Activated naive CD4-positive, alpha-beta T cell treated with anti-CD3 and anti-CD28 coated beads for 36 hours (primary cell): ENCODE results near the gene DDIAS. TPM values are rescaled to one million over a fixed set of nuclear protein-coding genes. Genes with fewer than 3 reads are reported as not detected.
"Not testable (repeated sequence)": the region's sequence is repeated elsewhere in the genome, so short reads cannot be mapped to it uniquely, and the experiment has no call there.

Experiments
- CTCF ChIA-PET: fragments of 350-600 bp; sonication (Branson Sonifier 250); formaldehyde crosslinking; loops from one replicate; lab custom pipeline; 2021; ENCODE audit warnings: antibody characterized with exemption; lab: Charles Lee
- DNase-seq: peaks from one replicate; pipeline ENCODE4 v3.0.0-alpha.2; 2020
- H3K27ac Mint-ChIP-seq: one replicate; pipeline ENCODE4 v1.8.0; 2021; ENCODE audit warnings: mild to moderate bottlenecking, mixed read lengths
- H3K27me3 Mint-ChIP-seq: one replicate; pipeline ENCODE4 v1.8.0; 2021; ENCODE audit warnings: low read depth, mixed read lengths
- H3K36me3 Mint-ChIP-seq: one replicate; pipeline ENCODE4 v1.8.0; 2021; ENCODE audit warnings: low read depth, mixed read lengths
- H3K4me1 Mint-ChIP-seq: one replicate; pipeline ENCODE4 v1.8.0; 2021; ENCODE audit warnings: low read depth, mixed read lengths
- H3K4me3 Mint-ChIP-seq: one replicate; pipeline ENCODE4 v1.8.0; 2021; ENCODE audit warnings: mild to moderate bottlenecking, moderate library complexity, mixed read lengths
- H3K9me3 Mint-ChIP-seq: one replicate; pipeline ENCODE4 v1.8.0; 2021; ENCODE audit warnings: mixed read lengths
- intact Hi-C: fragments of 100-400 bp; cut with micrococcal nuclease; formaldehyde crosslinking; loops from one replicate; pipeline ENCODE4 v1.15.1; 2023
- total RNA-seq, 2 experiments: library from RNA; stranded (reverse); gene quantifications; one replicate each; pipeline ENCODE4 v1.2.3, GENCODE V29; 2021

DDIAS gene
- total RNA-seq, 2 experiments from 2014 or later, result 15.8 to 18.0 TPM

- H3K9me3 Mint-ChIP-seq, result peaks cover 45% of the 10 kb centered on the region
- peaks cover 54% of the 10 kb centered on the region for H3K4me1 Mint-ChIP-seq
- CTCF ChIA-PET, result interaction anchor here (1.1 to 1.3 kb wide), 3 partner anchors 30 to 294 kb away, joined by 4 to 5 read pairs (median 4); partner anchors contain the start of gene RAB30
- H3K4me3 Mint-ChIP-seq, intact Hi-C loops, H3K27me3 Mint-ChIP-seq: not testable (repeated sequence)
- peak overlapping the region; percentile 59 for H3K27ac Mint-ChIP-seq
- peaks cover 47% of the 10 kb centered on the region for H3K36me3 Mint-ChIP-seq
- DNase-seq, result peak; percentile 71
These were observed 54.4 kb downstream of the DDIAS start for GRCh38 chr11:82955736-82956453.

- peak overlapping the region; percentile 21 for H3K4me3 Mint-ChIP-seq
- no peaks in the 10 kb centered on the region for H3K27me3 Mint-ChIP-seq
- peaks cover 19% of the 10 kb centered on the region for H3K36me3 Mint-ChIP-seq
- H3K4me1 Mint-ChIP-seq, result peaks cover 82% of the 10 kb centered on the region
- intact Hi-C loops, result loop anchor here (1.0 kb wide), 11 partner anchors 10 to 1090 kb away; partner anchors contain the start of genes DDIAS and RAB30
- CTCF ChIA-PET, result interaction anchor here (0.9 to 1.7 kb wide), 3 partner anchors 9 to 34 kb away, joined by 3 to 6 read pairs (median 3); no protein-coding TSS in a partner anchor
- DNase-seq, result peak; percentile 55
- peak overlapping the region; percentile 68 for H3K27ac Mint-ChIP-seq
- peaks cover 13% of the 10 kb centered on the region for H3K9me3 Mint-ChIP-seq
These were observed 58.6 kb downstream of the DDIAS start for GRCh38 chr11:82959987-82960778.

- Mint-ChIP-seq H3K27me3 (no peaks in the 10 kb centered on the region), H3K4me1 (peaks cover 82% of the 10 kb centered on the region), H3K9me3 (peaks cover 13% of the 10 kb centered on the region), H3K27ac (peak overlapping the region; percentile 68), H3K36me3 (peaks cover 17% of the 10 kb centered on the region), H3K4me3 (peak overlapping the region; percentile 11)
- no peak for DNase-seq
- intact Hi-C loops, result loop anchor here (1.0 kb wide), 11 partner anchors 10 to 1090 kb away; partner anchors contain the start of genes DDIAS and RAB30
- CTCF ChIA-PET, result interaction anchor here (1.0 to 1.7 kb wide), 2 partner anchors 9 to 19 kb away, joined by 3 to 6 read pairs; no protein-coding TSS in a partner anchor
These were observed 59.2 kb downstream of the DDIAS start for GRCh38 chr11:82960779-82961143.

GRCh38 chr11:82962021-82962420 lies 60.5 kb downstream of the DDIAS start:
- not testable (repeated sequence) for H3K27me3 Mint-ChIP-seq

GRCh38 chr11:82967381-82967780 lies 65.8 kb downstream of the DDIAS start:
- Mint-ChIP-seq H3K36me3 (peaks cover 9% of the 10 kb centered on the region), H3K9me3 (peaks cover 6% of the 10 kb centered on the region), H3K27ac (no peak overlapping the region), H3K4me3 (no peak overlapping the region), H3K4me1 (peaks cover 68% of the 10 kb centered on the region), H3K27me3 (no peaks in the 10 kb centered on the region)
- CTCF ChIA-PET, result no interaction called here
- intact Hi-C loops, result no loop called here
- DNase-seq, result no peak

More at GRCh38 chr11:82962021-82962420, 60.5 kb downstream of the DDIAS start:
- Mint-ChIP-seq H3K36me3 (peaks cover 13% of the 10 kb centered on the region), H3K4me1 (peaks cover 74% of the 10 kb centered on the region)
- CTCF ChIA-PET, H3K9me3 Mint-ChIP-seq, intact Hi-C loops, H3K4me3 Mint-ChIP-seq, H3K27ac Mint-ChIP-seq, DNase-seq: not testable (repeated sequence)

GRCh38 chr11:82969811-82970210 lies 68.3 kb downstream of the DDIAS start:
- peaks cover 50% of the 10 kb centered on the region for H3K4me1 Mint-ChIP-seq
- peak overlapping the region; percentile 47 for H3K4me3 Mint-ChIP-seq
- intact Hi-C loops, result loop anchor here (1.0 to 2.0 kb wide), 6 partner anchors 10 to 186 kb away; partner anchors contain the start of genes DDIAS, PRCP and RAB30
- peak; percentile 41 for DNase-seq
- H3K27me3 Mint-ChIP-seq, result no peaks in the 10 kb centered on the region
- CTCF ChIA-PET, result interaction anchor here (1.0 to 1.6 kb wide), 3 partner anchors 9 to 26 kb away, joined by 5 to 7 read pairs (median 6); no protein-coding TSS in a partner anchor
- H3K36me3 Mint-ChIP-seq, result peaks cover 3% of the 10 kb centered on the region
- peaks cover 2% of the 10 kb centered on the region for H3K9me3 Mint-ChIP-seq
- peak overlapping the region; percentile 59 for H3K27ac Mint-ChIP-seq

- DNase-seq, H3K9me3 Mint-ChIP-seq, H3K36me3 Mint-ChIP-seq, H3K27me3 Mint-ChIP-seq: not testable (repeated sequence)
- peak overlapping the region; percentile 74 for H3K27ac Mint-ChIP-seq
- intact Hi-C loops, result loop anchor here (1.0 to 2.0 kb wide), 6 partner anchors 10 to 186 kb away; partner anchors contain the start of genes DDIAS, PRCP and RAB30
- CTCF ChIA-PET, result interaction anchor here (0.6 to 1.6 kb wide), 4 partner anchors 10 to 94 kb away, joined by 4 to 7 read pairs (median 5); partner anchors contain the start of gene PRCP
- peaks cover 43% of the 10 kb centered on the region for H3K4me1 Mint-ChIP-seq
- H3K4me3 Mint-ChIP-seq, result peak overlapping the region; percentile 78
These were observed 69.1 kb downstream of the DDIAS start for GRCh38 chr11:82970507-82971083.

- Mint-ChIP-seq H3K27ac (peak overlapping the region; percentile 74), H3K4me3 (peak overlapping the region; percentile 78), H3K4me1 (peaks cover 47% of the 10 kb centered on the region)
- H3K36me3 Mint-ChIP-seq, H3K27me3 Mint-ChIP-seq, H3K9me3 Mint-ChIP-seq: not testable (repeated sequence)
- DNase-seq, result peak; percentile 73
- CTCF ChIA-PET, result interaction anchor here (0.6 to 1.4 kb wide), 2 partner anchors 71 to 93 kb away, joined by 4 to 5 read pairs; partner anchors contain the start of gene PRCP
- intact Hi-C loops, result loop anchor here (2.0 kb wide), 3 partner anchors 35 to 99 kb away; partner anchors contain the start of genes DDIAS, PRCP and RAB30
These were observed 70.0 kb downstream of the DDIAS start for GRCh38 chr11:82971519-82971946.

GRCh38 chr11:82972103-82972502 lies 70.6 kb downstream of the DDIAS start:
- DNase-seq, result no peak
- CTCF ChIA-PET, result interaction anchor here (1.4 kb wide), 1 partner anchor 72 kb away, joined by 4 read pairs; the partner anchor contains the start of gene PRCP
- Mint-ChIP-seq H3K27ac (no peak overlapping the region), H3K4me1 (peaks cover 46% of the 10 kb centered on the region), H3K4me3 (peak overlapping the region; percentile 78), H3K9me3 (peaks cover 2% of the 10 kb centered on the region), H3K27me3 (no peaks in the 10 kb centered on the region), H3K36me3 (no peaks in the 10 kb centered on the region)
- intact Hi-C loops, result no loop called here

GRCh38 chr11:82974135-82974534 lies 72.6 kb downstream of the DDIAS start:
- Mint-ChIP-seq H3K36me3 (peaks cover 4% of the 10 kb centered on the region), H3K9me3 (peaks cover 2% of the 10 kb centered on the region), H3K27me3 (no peaks in the 10 kb centered on the region), H3K27ac (no peak overlapping the region), H3K4me3 (no peak overlapping the region), H3K4me1 (peaks cover 57% of the 10 kb centered on the region)
- intact Hi-C loops, result no loop called here
- no peak for DNase-seq
- CTCF ChIA-PET, result no interaction called here

- peaks cover 57% of the 10 kb centered on the region for H3K4me1 Mint-ChIP-seq
- no peak overlapping the region for H3K4me3 Mint-ChIP-seq
- intact Hi-C loops, result no loop called here
- H3K36me3 Mint-ChIP-seq, result peaks cover 4% of the 10 kb centered on the region
- H3K9me3 Mint-ChIP-seq, result peaks cover 2% of the 10 kb centered on the region
- no peak overlapping the region for H3K27ac Mint-ChIP-seq
- no peaks in the 10 kb centered on the region for H3K27me3 Mint-ChIP-seq
- CTCF ChIA-PET, result interaction anchor here (0.8 kb wide), 1 partner anchor 17 kb away, joined by 3 read pairs; no protein-coding TSS in a partner anchor
- no peak for DNase-seq
These were observed 73.3 kb downstream of the DDIAS start for GRCh38 chr11:82974851-82975250.
